ENCODE results near the gene RNF217. TPM values are rescaled to one million over a fixed set of nuclear protein-coding genes. Genes with fewer than 3 reads are reported as not detected.

RNF217 gene
- total and polyA plus RNA-seq, 10 of the 15 experiments (the other 5 are each of a cell fraction or from before 2014, with no cell fraction given), result under 0.01 to 11.7 (median 0.04) TPM; not detected in 3

GRCh38 chr6:125053809-125054208 lies 91.6 kb downstream of the RNF217 start:
- Histone ChIP-seq H3K36me3 (ENCODE audit: control insufficient read depth in 2 of 2, insufficient read depth in 2 of 2, low read length in 1 of 2) (no peaks in the 10 kb centered on the region), H3K9me3 (replicated peaks; ENCODE audit: control insufficient read depth, insufficient read depth, low read length) (no peaks in the 10 kb centered on the region), H3K9ac (ENCODE audit: control insufficient read depth, insufficient read depth, low read length) (no peak overlapping the region), H4K20me1 (ENCODE audit: control insufficient read depth, insufficient read depth) (no peaks in the 10 kb centered on the region), H3K27ac (ENCODE audit: control insufficient read depth, insufficient read depth) (no peak overlapping the region), H2AFZ (ENCODE audit: control insufficient read depth, low read depth, low read length) (no peak overlapping the region), H3K4me3 (no peak overlapping the region), H3K4me2 (ENCODE audit: control insufficient read depth, insufficient read depth) (no peak overlapping the region), H3K27me3 (replicated peaks in 1 of 2; ENCODE audit: control insufficient read depth in 2 of 2, insufficient read depth in 2 of 2, low read length in 1 of 2) (no peaks in the 10 kb centered on the region), H3K4me1 (ENCODE audit: control insufficient read depth, insufficient read depth, low read length) (no peaks in the 10 kb centered on the region), H3K79me2 (ENCODE audit: control insufficient read depth, insufficient read depth, low read length) (no peaks in the 10 kb centered on the region)
- ChIA-PET CTCF (no interaction called here), RAD21 (ENCODE audit: unreplicated experiment) (no interaction called here), SMC1A (ENCODE audit: uncharacterized antibody, unreplicated experiment) (no interaction called here), POLR2A (no interaction called here)
- 49% methylated on average over 2 of the region's 2 CpGs for WGBS (ENCODE audit: insufficient coverage, insufficient replicate concordance, low lambda C conversion rate, missing lambda C conversion rate)
- intact Hi-C loops (cut with micrococcal nuclease; ENCODE audit: unreplicated experiment), result no loop called here
- no peak for FAIRE-seq
- no peak for TF ChIP-seq TAF1 (IDR thresholded peaks at IDR 0.05; ENCODE audit: borderline replicate concordance, low read depth, low read length)
- no peak for TF ChIP-seq ELK1 (IDR thresholded peaks at IDR 0.05; ENCODE audit: low read depth, low read length)
- no peak for TF ChIP-seq YBX1 (IDR thresholded peaks at IDR 0.05)
- no peak for TF ChIP-seq MXI1 (IDR thresholded peaks at IDR 0.05; ENCODE audit: low read depth, low read length)
- TF ChIP-seq FOS (IDR thresholded peaks at IDR 0.05; ENCODE audit: borderline replicate concordance, extremely low read depth, insufficient read length), result no peak
- TF ChIP-seq MAX (IDR thresholded peaks at IDR 0.05; ENCODE audit: low read depth, low read length), result no peak
- no peak for TF ChIP-seq BHLHE40 (IDR thresholded peaks at IDR 0.05; ENCODE audit: borderline replicate concordance in 1 of 2, low read depth in 2 of 2, low read length in 1 of 2)
- no peak for TF ChIP-seq ZNF217 (IDR thresholded peaks at IDR 0.05)
- no peak for TF ChIP-seq SKIL (IDR thresholded peaks at IDR 0.05; ENCODE audit: low read depth, poor library complexity, severe bottlenecking)
- no peak for TF ChIP-seq E4F1 (IDR thresholded peaks at IDR 0.05; ENCODE audit: borderline replicate concordance, partially characterized antibody)
- TF ChIP-seq CBX3 (IDR thresholded peaks at IDR 0.05; ENCODE audit: borderline replicate concordance, low read depth), result no peak
- TF ChIP-seq TCF7 (IDR thresholded peaks at IDR 0.05; ENCODE audit: borderline replicate concordance), result no peak
- TF ChIP-seq RAD51 (IDR thresholded peaks at IDR 0.05), result no peak
- TF ChIP-seq E2F8 (IDR thresholded peaks at IDR 0.05; ENCODE audit: low read depth, partially characterized antibody), result no peak
- TF ChIP-seq KDM1A (IDR thresholded peaks at IDR 0.05; ENCODE audit: borderline replicate concordance), result no peak
- no peak for DNase-seq (ENCODE audit: low read depth, low spot score)
- no peak for ATAC-seq
- no TSS peak for BruUV-seq (replicated peaks)
- in situ Hi-C loops (cut with MboI), result no loop called here
